HepG2 (cell line): ENCODE measurements around the gene IL17C. TPM values are rescaled to one million over a fixed set of nuclear protein-coding genes. Genes with fewer than 3 reads are reported as not detected.
A peak's percentile ranks its signal among the peaks of the same experiment; 100 is the strongest.

Experiments
- NFIB ChIP-seq: sonication (generic); formaldehyde crosslinking; IDR thresholded peaks from 2 replicates; pipeline ENCODE4 v1.9.0; 2021; ENCODE audit warnings: missing genetic modification reagents, mild to moderate bottlenecking, borderline replicate concordance
- POLR2AphosphoS2 ChIP-seq: IDR thresholded peaks from 2 replicates; pipeline ENCODE4 v1.6.1; 2011; ENCODE audit warnings: low read depth, low read length, improper control_type of control experiment
- PTBP1 ChIP-seq: fragments of 200-400 bp; formaldehyde crosslinking; IDR thresholded peaks from 2 replicates; pipeline ENCODE4 v1.6.1; 2018; ENCODE audit warnings: low read length, low read depth; ENCODE audit not compliant: poor library complexity, severe bottlenecking
- SALL1 ChIP-seq: sonication (generic); formaldehyde crosslinking; IDR thresholded peaks from 2 replicates; pipeline ENCODE4 v1.8.0; 2022; ENCODE audit warnings: mild to moderate bottlenecking, missing genetic modification reagents
- SMAD9 ChIP-seq: sonication (generic); formaldehyde crosslinking; IDR thresholded peaks from 2 replicates; pipeline ENCODE4 v1.5.1; 2020; ENCODE audit warnings: mild to moderate bottlenecking, missing genetic modification reagents
- YEATS4 ChIP-seq: sonication (generic); formaldehyde crosslinking; IDR thresholded peaks from 2 replicates; pipeline ENCODE4 v1.4.0; 2020; ENCODE audit warnings: missing genetic modification reagents, borderline replicate concordance
- ZBTB38 ChIP-seq: sonication (generic); formaldehyde crosslinking; IDR thresholded peaks from 2 replicates; pipeline ENCODE4 v1.5.1; 2020; ENCODE audit warnings: mild to moderate bottlenecking, missing genetic modification reagents
- ZNF20 ChIP-seq: sonication (generic); formaldehyde crosslinking; IDR thresholded peaks from 2 replicates; pipeline ENCODE4 v1.4.0; 2020; ENCODE audit warnings: mild to moderate bottlenecking, moderate library complexity, missing genetic modification reagents
- ZNF296 ChIP-seq: sonication (generic); formaldehyde crosslinking; conservative IDR thresholded peaks from 2 replicates; pipeline ENCODE4 v1.5.0; 2020; ENCODE audit warnings: mild to moderate bottlenecking, missing genetic modification reagents
- ZNF333 ChIP-seq: sonication (generic); formaldehyde crosslinking; IDR thresholded peaks from 2 replicates; pipeline ENCODE4 v1.4.0; 2020; ENCODE audit warnings: mild to moderate bottlenecking, missing genetic modification reagents, borderline replicate concordance
- ZNF460 ChIP-seq: sonication (generic); formaldehyde crosslinking; IDR thresholded peaks from 2 replicates; pipeline ENCODE4 v1.5.1; 2020; ENCODE audit warnings: missing genetic modification reagents, mild to moderate bottlenecking, borderline replicate concordance
- ZNF607 ChIP-seq: sonication (generic); formaldehyde crosslinking; IDR thresholded peaks from 2 replicates; pipeline ENCODE4 v1.5.1; 2020; ENCODE audit warnings: missing genetic modification reagents, mild to moderate bottlenecking, borderline replicate concordance
- ZNF850 ChIP-seq: sonication (generic); formaldehyde crosslinking; conservative IDR thresholded peaks from 2 replicates; pipeline ENCODE4 v1.9.0; 2021; ENCODE audit warnings: mild to moderate bottlenecking, missing genetic modification reagents
- ZZZ3 ChIP-seq: sonication (generic); formaldehyde crosslinking; IDR thresholded peaks from 2 replicates; pipeline ENCODE4 v1.4.0; 2020; ENCODE audit warnings: missing genetic modification reagents, mild to moderate bottlenecking, borderline replicate concordance
- polyA plus RNA-seq, 8 experiments: library from polyadenylated mRNA; depleted of rRNA in 3 of 8; stranded (reverse) in 7 of 8; unstranded in 1 of 8; fragments of >200 nt; fragmentation: Illumina TruSeq in 4 of 8; extraction: Trizol in 4 of 8; gene quantifications; 2 replicates each; pipeline versions ENCODE4 v1.2.1 to v1.2.3, GENCODE V29; 2011 to 2016; ENCODE audit warnings: low read depth in 4 of 8, missing spikeins in 1 of 8, mixed read lengths in 1 of 8; ENCODE audit not compliant: insufficient read depth in 1 of 8
- total RNA-seq, 5 experiments: library from RNA; depleted of rRNA; stranded (reverse); fragments of >200 nt; fragmentation: Illumina TruSeq; extraction: Trizol; gene quantifications; 2 replicates each; pipeline ENCODE4 v1.2.3, GENCODE V29; 2016; ENCODE audit warnings: low read depth in 1 of 5
- TF ChIP-seq, protein P1 (sequence below): sonication (generic); formaldehyde crosslinking; IDR thresholded peaks from 2 replicates; pipeline ENCODE4 v1.4.0; 2020; ENCODE audit warnings: mild to moderate bottlenecking, missing genetic modification reagents
- TF ChIP-seq, protein P2 (sequence below): IDR thresholded peaks from 2 replicates; pipeline ENCODE4 v1.6.1; 2016; ENCODE audit warnings: missing compliant biosample characterization, missing genetic modification reagents, borderline replicate concordance
- TF ChIP-seq, protein P3 (sequence below): sonication (generic); formaldehyde crosslinking; IDR thresholded peaks from 2 replicates; pipeline ENCODE4 v1.4.0; 2020; ENCODE audit warnings: mild to moderate bottlenecking, missing genetic modification reagents
- TF ChIP-seq, protein P4 (sequence below): sonication (generic); formaldehyde crosslinking; IDR thresholded peaks from 2 replicates; pipeline ENCODE4 v1.4.0; 2020; ENCODE audit warnings: missing genetic modification reagents

The IL17C gene
- total and polyA plus RNA-seq, 2 of the 13 experiments (the other 11 are each of a cell fraction or from before 2014, with no cell fraction given) = not detected

DNA sequence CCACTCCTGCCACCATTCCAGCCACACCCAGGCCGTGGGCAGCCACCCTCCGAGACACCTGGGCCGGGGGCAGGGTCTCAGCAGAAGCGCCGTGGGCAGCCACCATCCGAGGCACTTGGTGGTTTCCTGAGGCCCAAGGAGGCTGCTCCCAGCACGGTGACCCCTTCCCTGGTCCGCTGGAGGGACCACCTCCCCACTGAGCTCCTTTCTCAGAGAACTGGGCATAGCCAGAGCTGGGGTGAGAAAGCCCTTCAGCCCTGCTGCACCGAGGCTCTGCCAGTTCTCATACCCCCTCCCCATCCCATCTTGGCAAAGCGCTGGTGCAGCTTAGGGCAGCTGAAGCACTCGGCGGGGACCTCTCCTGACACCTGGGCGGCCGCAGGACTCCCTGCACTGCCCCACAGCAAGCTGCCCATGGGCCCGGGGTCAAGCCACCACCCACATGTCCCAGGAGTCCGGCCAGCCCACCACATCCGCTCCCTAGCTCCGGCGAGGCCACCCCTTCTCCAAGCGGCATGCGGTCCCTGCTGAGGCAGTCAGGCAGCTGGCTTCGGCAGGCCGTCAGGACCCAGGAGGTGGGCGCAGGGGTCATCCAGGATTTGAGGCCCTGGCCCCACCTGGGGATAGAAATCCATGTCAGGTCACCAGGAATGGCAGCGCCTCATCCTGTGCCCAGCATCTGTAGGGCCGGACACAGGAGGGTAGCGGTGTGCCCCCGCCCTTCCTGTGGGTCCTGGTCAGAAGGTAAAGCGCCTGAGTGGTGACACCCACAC is 13.8 kb downstream of the IL17C start (continued):
- TF ChIP-seq, protein P1, sequence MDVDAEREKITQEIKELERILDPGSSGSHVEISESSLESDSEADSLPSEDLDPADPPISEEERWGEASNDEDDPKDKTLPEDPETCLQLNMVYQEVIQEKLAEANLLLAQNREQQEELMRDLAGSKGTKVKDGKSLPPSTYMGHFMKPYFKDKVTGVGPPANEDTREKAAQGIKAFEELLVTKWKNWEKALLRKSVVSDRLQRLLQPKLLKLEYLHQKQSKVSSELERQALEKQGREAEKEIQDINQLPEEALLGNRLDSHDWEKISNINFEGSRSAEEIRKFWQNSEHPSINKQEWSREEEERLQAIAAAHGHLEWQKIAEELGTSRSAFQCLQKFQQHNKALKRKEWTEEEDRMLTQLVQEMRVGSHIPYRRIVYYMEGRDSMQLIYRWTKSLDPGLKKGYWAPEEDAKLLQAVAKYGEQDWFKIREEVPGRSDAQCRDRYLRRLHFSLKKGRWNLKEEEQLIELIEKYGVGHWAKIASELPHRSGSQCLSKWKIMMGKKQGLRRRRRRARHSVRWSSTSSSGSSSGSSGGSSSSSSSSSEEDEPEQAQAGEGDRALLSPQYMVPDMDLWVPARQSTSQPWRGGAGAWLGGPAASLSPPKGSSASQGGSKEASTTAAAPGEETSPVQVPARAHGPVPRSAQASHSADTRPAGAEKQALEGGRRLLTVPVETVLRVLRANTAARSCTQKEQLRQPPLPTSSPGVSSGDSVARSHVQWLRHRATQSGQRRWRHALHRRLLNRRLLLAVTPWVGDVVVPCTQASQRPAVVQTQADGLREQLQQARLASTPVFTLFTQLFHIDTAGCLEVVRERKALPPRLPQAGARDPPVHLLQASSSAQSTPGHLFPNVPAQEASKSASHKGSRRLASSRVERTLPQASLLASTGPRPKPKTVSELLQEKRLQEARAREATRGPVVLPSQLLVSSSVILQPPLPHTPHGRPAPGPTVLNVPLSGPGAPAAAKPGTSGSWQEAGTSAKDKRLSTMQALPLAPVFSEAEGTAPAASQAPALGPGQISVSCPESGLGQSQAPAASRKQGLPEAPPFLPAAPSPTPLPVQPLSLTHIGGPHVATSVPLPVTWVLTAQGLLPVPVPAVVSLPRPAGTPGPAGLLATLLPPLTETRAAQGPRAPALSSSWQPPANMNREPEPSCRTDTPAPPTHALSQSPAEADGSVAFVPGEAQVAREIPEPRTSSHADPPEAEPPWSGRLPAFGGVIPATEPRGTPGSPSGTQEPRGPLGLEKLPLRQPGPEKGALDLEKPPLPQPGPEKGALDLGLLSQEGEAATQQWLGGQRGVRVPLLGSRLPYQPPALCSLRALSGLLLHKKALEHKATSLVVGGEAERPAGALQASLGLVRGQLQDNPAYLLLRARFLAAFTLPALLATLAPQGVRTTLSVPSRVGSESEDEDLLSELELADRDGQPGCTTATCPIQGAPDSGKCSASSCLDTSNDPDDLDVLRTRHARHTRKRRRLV (CRISPR knock-in tag) = no peak
- 0 out of 2 replicates have a peak, but pooled peaks have one; percentile 19 for TF ChIP-seq ZNF296 (CRISPR knock-in tag)
- TF ChIP-seq SMAD9 (CRISPR knock-in tag) = no peak
- TF ChIP-seq YEATS4 (CRISPR knock-in tag) = no peak
- TF ChIP-seq, protein P2, sequence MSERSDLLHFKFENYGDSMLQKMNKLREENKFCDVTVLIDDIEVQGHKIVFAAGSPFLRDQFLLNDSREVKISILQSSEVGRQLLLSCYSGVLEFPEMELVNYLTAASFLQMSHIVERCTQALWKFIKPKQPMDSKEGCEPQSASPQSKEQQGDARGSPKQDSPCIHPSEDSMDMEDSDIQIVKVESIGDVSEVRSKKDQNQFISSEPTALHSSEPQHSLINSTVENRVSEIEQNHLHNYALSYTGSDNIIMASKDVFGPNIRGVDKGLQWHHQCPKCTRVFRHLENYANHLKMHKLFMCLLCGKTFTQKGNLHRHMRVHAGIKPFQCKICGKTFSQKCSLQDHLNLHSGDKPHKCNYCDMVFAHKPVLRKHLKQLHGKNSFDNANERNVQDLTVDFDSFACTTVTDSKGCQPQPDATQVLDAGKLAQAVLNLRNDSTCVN (CRISPR knock-in tag) = no peak
- no peak for TF ChIP-seq POLR2AphosphoS2
- TF ChIP-seq ZNF607 (CRISPR knock-in tag) = no peak
- no peak for TF ChIP-seq PTBP1
- no peak for TF ChIP-seq ZNF850 (CRISPR knock-in tag)
- TF ChIP-seq SALL1 (CRISPR knock-in tag) = no peak; the same call in 1 of the 2 replicates
- TF ChIP-seq ZBTB38 = peak; percentile 23; the same call in 1 of the 2 replicates
- TF ChIP-seq, protein P3, sequence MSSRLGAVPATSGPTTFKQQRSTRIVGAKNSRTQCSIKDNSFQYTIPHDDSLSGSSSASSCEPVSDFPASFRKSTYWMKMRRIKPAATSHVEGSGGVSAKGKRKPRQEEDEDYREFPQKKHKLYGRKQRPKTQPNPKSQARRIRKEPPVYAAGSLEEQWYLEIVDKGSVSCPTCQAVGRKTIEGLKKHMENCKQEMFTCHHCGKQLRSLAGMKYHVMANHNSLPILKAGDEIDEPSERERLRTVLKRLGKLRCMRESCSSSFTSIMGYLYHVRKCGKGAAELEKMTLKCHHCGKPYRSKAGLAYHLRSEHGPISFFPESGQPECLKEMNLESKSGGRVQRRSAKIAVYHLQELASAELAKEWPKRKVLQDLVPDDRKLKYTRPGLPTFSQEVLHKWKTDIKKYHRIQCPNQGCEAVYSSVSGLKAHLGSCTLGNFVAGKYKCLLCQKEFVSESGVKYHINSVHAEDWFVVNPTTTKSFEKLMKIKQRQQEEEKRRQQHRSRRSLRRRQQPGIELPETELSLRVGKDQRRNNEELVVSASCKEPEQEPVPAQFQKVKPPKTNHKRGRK (CRISPR knock-in tag) = no peak
- no peak for TF ChIP-seq NFIB (CRISPR knock-in tag)
- TF ChIP-seq ZNF460 = 0 out of 2 replicates have a peak, but pooled peaks have one; percentile 1
- TF ChIP-seq ZNF20 (CRISPR knock-in tag) = no peak
- TF ChIP-seq ZZZ3 = no peak
- TF ChIP-seq, protein P4, sequence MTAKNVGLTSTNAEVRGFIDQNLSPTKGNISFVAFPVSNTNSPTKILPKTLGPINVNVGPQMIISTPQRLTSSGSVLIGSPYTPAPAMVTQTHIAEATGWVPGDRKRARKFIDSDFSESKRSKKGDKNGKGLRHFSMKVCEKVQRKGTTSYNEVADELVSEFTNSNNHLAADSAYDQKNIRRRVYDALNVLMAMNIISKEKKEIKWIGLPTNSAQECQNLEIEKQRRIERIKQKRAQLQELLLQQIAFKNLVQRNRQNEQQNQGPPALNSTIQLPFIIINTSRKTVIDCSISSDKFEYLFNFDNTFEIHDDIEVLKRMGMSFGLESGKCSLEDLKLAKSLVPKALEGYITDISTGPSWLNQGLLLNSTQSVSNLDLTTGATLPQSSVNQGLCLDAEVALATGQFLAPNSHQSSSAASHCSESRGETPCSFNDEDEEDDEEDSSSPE (CRISPR knock-in tag) = no peak
- peak; percentile 20; the same call in 1 of the 2 replicates for TF ChIP-seq ZNF333 (CRISPR knock-in tag)
